Regular cardiac myocyte (primary cell): ENCODE measurements around the gene TACO1. TPM values are rescaled to one million over a fixed set of nuclear protein-coding genes. Genes with fewer than 3 reads are reported as not detected.

ENCODE experiments used
- total RNA-seq: library from RNA; depleted of rRNA; stranded (reverse); fragments of >200 nt; gene quantifications from 2 replicates; pipeline ENCODE4 v1.2.3, GENCODE V29; 2014

Gene TACO1
- 13.0 and 31.1 TPM in 2 replicates for total RNA-seq

GRCh38 chr17:63600569-63601438, at the start of gene TACO1:
TACO1 (plus strand) TSS chr17:63600895; CDS start chr17:63601084, 189 bp downstream.

GRCh38 chr17:63621684-63622573, 21.2 kb downstream of the TACO1 start, which contains the start of gene MAP3K3:
MAP3K3 (plus strand) TSS chr17:63622417; CDS start chr17:63622760, 343 bp downstream.

Other genes starting within 250 kb of the TACO1 start
- gene CYB561, start 154.6 kb upstream of the TACO1 start, total RNA-seq, result 15.1 and 22.0 TPM in 2 replicates
- 1.2 and 2.5 TPM in 2 replicates for gene ACE, start 123.8 kb upstream of the TACO1 start, total RNA-seq
- not detected in 2 replicates for gene KCNH6, start 77.5 kb upstream of the TACO1 start, total RNA-seq
- 10.7 and 16.3 TPM in 2 replicates for gene DCAF7, start 50.4 kb upstream of the TACO1 start, total RNA-seq
- 23.4 and 33.7 TPM in 2 replicates for gene MAP3K3, start 21.5 kb downstream of the TACO1 start, total RNA-seq
- 6.1 and 6.2 TPM in 2 replicates for gene LIMD2, start 99.2 kb downstream of the TACO1 start, total RNA-seq
- gene STRADA, start 140.9 kb downstream of the TACO1 start, total RNA-seq, result 14.4 and 15.1 TPM in 2 replicates
- gene CCDC47, start 172.7 kb downstream of the TACO1 start, total RNA-seq, result 87.7 and 112 TPM in 2 replicates
- 56.9 and 70.9 TPM in 2 replicates for gene DDX42, start 173.3 kb downstream of the TACO1 start, total RNA-seq
- gene PSMC5, start 226.5 kb downstream of the TACO1 start, total RNA-seq, result 50.5 and 127 TPM in 2 replicates
- gene FTSJ3, start 226.8 kb downstream of the TACO1 start, total RNA-seq, result 116 and 168 TPM in 2 replicates
- 58.3 and 83.8 TPM in 2 replicates for gene SMARCD2, start 241.8 kb downstream of the TACO1 start, total RNA-seq